Activated naive CD4-positive, alpha-beta T cell treated with anti-CD3 and anti-CD28 coated beads, Interleukin-2, amount 50 U/mL, for 16 hours (primary cell): ENCODE data around the gene TP53TG3E.
"Not testable (repeated sequence)": the region's sequence is repeated elsewhere in the genome, so short reads cannot be mapped to it uniquely, and the experiment has no call there.

ENCODE experiments used
- DNase-seq: peaks from one replicate; pipeline ENCODE4 v3.0.0-alpha.2; 2020

Gene TP53TG3E

GRCh38 chr16:33304006-33304405, at the start of gene TP53TG3E:
TP53TG3E (plus strand) TSS chr16:33304306; CDS start chr16:33304374, 68 bp downstream.
- not testable (repeated sequence) for DNase-seq

GRCh38 chr16:33336226-33337012, 32.3 kb downstream of the TP53TG3E start:
- not testable (repeated sequence) for DNase-seq

GRCh38 chr16:33337627-33338542, 33.8 kb downstream of the TP53TG3E start:
- not testable (repeated sequence) for DNase-seq

- not testable (repeated sequence) for DNase-seq
Observed at GRCh38 chr16:33338543-33338951, 34.4 kb downstream of the TP53TG3E start.

DNA sequence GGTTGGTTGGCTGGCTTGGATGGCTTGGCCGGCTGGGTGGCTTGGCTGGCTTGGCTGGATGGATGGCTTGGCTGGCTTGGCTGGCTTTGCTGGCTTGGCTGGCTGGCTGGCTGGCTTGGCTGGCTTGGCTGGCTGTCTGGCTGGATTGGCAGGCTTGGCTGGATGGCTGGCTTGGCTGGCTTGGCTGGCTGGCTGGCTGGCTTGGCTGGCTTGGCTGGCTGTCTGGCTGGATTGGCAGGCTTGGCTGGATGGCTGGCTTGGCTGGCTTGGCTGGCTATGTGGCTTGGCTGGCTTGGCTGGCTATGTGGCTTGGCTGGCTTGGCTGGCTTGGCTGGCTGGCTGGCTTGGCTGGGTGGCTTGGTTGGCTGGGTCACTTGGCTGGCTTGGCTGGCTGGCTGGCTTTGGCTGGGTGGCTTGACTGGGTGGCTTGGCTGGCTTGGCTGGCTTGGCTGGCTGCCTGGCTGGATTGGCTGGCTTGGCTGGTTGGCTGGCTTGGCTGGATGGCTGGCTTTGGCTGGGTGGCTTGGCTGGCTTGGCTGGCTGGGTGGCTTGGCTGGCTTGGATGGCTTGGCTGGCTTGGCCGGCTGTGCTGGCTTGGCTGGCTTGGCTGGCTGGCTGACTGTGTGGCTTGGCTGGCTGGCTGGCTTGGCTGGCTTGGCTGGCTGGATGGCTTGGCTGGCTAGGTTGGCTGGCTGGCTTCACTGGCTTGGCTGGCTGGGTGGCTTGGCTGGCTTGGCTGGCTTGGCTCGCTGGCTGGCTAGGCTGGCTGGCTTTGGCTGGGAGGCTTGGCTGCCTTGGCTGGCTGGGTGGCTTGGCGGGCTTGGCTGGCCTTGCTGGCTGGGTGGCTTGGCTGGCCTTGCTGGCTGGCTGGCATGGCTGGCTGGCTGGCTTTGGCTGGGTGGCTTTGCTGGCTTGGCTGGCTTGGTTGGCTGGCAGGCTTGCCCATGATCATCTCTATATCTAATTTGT, 35.3 kb downstream of the TP53TG3E start:
- not testable (repeated sequence) for DNase-seq
